Endothelial cell of umbilical vein (primary cell): ENCODE data around the gene IGSF5. TPM values are rescaled to one million over a fixed set of nuclear protein-coding genes. Genes with fewer than 3 reads are reported as not detected.

Source experiments
- BruUV-seq: library from RNA; stranded (reverse); fragments of 400-500 nt; replicated peaks from 2 replicates; lab custom pipeline; 2021; lab: Mats Ljungman, UMichigan
- CTCF ChIA-PET: fragments of 300-600, 350-600 bp; sonication (Branson Sonifier 250); formaldehyde crosslinking; loops from one replicate; lab custom pipeline; 2021; ENCODE audit warnings: antibody characterized with exemption, inconsistent platforms; lab: Charles Lee
- POLR2A ChIA-PET: fragments of 300-600, 350-600 bp; sonication (Branson Sonifier 250); formaldehyde crosslinking; loops from one replicate; lab custom pipeline; 2021; ENCODE audit warnings: antibody characterized with exemption, inconsistent platforms; lab: Charles Lee
- DNase-seq: peaks from one replicate; pipeline ENCODE4 v3.0.0-alpha.2; 2011; ENCODE audit warnings: low read depth, low spot score
- FAIRE-seq: peaks from 2 replicates; lab custom pipeline; 2011; peaks lifted over from hg19 to GRCh38; lab: Jason Lieb, UNC
- H2AFZ ChIP-seq: 2 replicates; pipeline ENCODE4 v1.6.0; 2012; ENCODE audit warnings: low read depth, low read length, control low read depth, inconsistent platforms
- H3K27ac ChIP-seq: 2 replicates; pipeline ENCODE4 v1.5.1; 2011; ENCODE audit warnings: low read depth, mild to moderate bottlenecking, control low read depth, low read length, moderate library complexity; ENCODE audit not compliant: insufficient read depth
- H3K27me3 ChIP-seq, 2 experiments: 2 replicates each; pipeline versions ENCODE4 v1.6.0 to v1.6.1; 2011; ENCODE audit warnings: low read length in 2 of 2, mixed read lengths in 1 of 2; ENCODE audit not compliant: control insufficient read depth in 2 of 2, insufficient read depth in 2 of 2
- H3K36me3 ChIP-seq, 2 experiments: 2 replicates in 1 of 2; 3 replicates in 1 of 2; pipeline ENCODE4 v1.5.1; 2011; ENCODE audit warnings: low read length in 2 of 2, mild to moderate bottlenecking in 1 of 2, moderate library complexity in 1 of 2; ENCODE audit not compliant: control insufficient read depth in 2 of 2, insufficient read depth in 2 of 2; ENCODE audit errors: extremely low read depth in 1 of 2
- H3K4me1 ChIP-seq: 3 replicates; pipeline ENCODE4 v1.5.1; 2011; ENCODE audit warnings: mild to moderate bottlenecking, low read length; ENCODE audit not compliant: control insufficient read depth, insufficient read depth; ENCODE audit errors: extremely low read depth
- H3K4me2 ChIP-seq: 2 replicates; pipeline ENCODE4 v1.6.1; 2011; ENCODE audit warnings: low read length, control low read depth, mixed read lengths; ENCODE audit not compliant: insufficient read depth
- H3K4me3 ChIP-seq, 3 experiments: fragments of 200-600 bp in 1 of 3; sonication (generic), shearing (Covaris generic) in 1 of 3; replicated peaks in 1 of 3; 2 replicates each; pipeline ENCODE4 v1.5.1; 2011 to 2016; ENCODE audit warnings: control low read depth in 3 of 3, low read length in 3 of 3, mild to moderate bottlenecking in 2 of 3, inconsistent platforms in 1 of 3, low read depth in 1 of 3, moderate library complexity in 1 of 3; ENCODE audit not compliant: insufficient read depth in 1 of 3
- H3K79me2 ChIP-seq: 2 replicates; pipeline ENCODE4 v1.6.0; 2012; ENCODE audit warnings: low read length, inconsistent platforms; ENCODE audit not compliant: control insufficient read depth, insufficient read depth
- H3K9ac ChIP-seq: replicated peaks from 2 replicates; pipeline ENCODE3; 2011; ENCODE audit warnings: low read length, control low read depth; ENCODE audit not compliant: insufficient read depth; ENCODE audit errors: extremely low read depth
- H3K9me1 ChIP-seq: replicated peaks from 3 replicates; pipeline ENCODE4 v1.6.0; 2011; ENCODE audit warnings: mild to moderate bottlenecking, low read length; ENCODE audit not compliant: control insufficient read depth, insufficient read depth; ENCODE audit errors: extremely low read depth
- H3K9me3 ChIP-seq: replicated peaks from 2 replicates; pipeline ENCODE4 v1.5.1; 2012; ENCODE audit warnings: low read length, inconsistent platforms; ENCODE audit not compliant: control insufficient read depth, insufficient read depth
- H4K20me1 ChIP-seq: replicated peaks from 2 replicates; pipeline ENCODE3; 2011; ENCODE audit warnings: mild to moderate bottlenecking, low read length; ENCODE audit not compliant: control insufficient read depth, insufficient read depth; ENCODE audit errors: extremely low read depth
- CTCF ChIP-seq, 2 donors: IDR thresholded peaks; 1 replicate in 1 of 2; 2 replicates in 1 of 2; pipeline ENCODE4 v1.5.1; 2011; ENCODE audit warnings: low read length in 2 of 2, mild to moderate bottlenecking in 2 of 2, moderate library complexity in 2 of 2, control low read depth in 1 of 2, inconsistent platforms in 1 of 2, low read depth in 1 of 2; ENCODE audit not compliant: insufficient read depth in 1 of 2; ENCODE audit errors: extremely low read depth in 1 of 2
- EZH2 ChIP-seq: IDR thresholded peaks from 2 replicates; pipeline ENCODE4 v1.6.1; 2012; ENCODE audit warnings: borderline replicate concordance, low read depth, mild to moderate bottlenecking, moderate library complexity, low read length, inconsistent platforms; ENCODE audit not compliant: severe bottlenecking
- FOS ChIP-seq: IDR thresholded peaks from 2 replicates; pipeline ENCODE4 v1.6.1; 2011; ENCODE audit warnings: mild to moderate bottlenecking, low read length, moderate library complexity, borderline replicate concordance; ENCODE audit not compliant: insufficient read depth
- GATA2 ChIP-seq: IDR thresholded peaks from 2 replicates; pipeline ENCODE4 v1.7.0; 2011; ENCODE audit warnings: low read depth, mild to moderate bottlenecking, moderate library complexity, mixed read lengths, low read length; ENCODE audit not compliant: insufficient read length, insufficient read depth
- JUN ChIP-seq: IDR thresholded peaks from 2 replicates; pipeline ENCODE4 v1.6.1; 2011; ENCODE audit warnings: borderline replicate concordance, low read depth; ENCODE audit not compliant: insufficient read length, insufficient read depth
- MAX ChIP-seq: IDR thresholded peaks from 2 replicates; pipeline ENCODE4 v1.6.1; 2011; ENCODE audit not compliant: insufficient read depth, insufficient read length
- MYC ChIP-seq: IDR thresholded peaks from one replicate; pipeline ENCODE4 v1.6.1; 2011; ENCODE audit warnings: mild to moderate bottlenecking, low read depth, low read length
- POLR2A ChIP-seq: IDR thresholded peaks from 2 replicates; pipeline ENCODE4 v1.6.1; 2012; ENCODE audit warnings: low read depth, mild to moderate bottlenecking, control low read depth, low read length
- POLR2AphosphoS5 ChIP-seq: IDR thresholded peaks from 2 replicates; pipeline ENCODE4 v1.6.1; 2012; ENCODE audit warnings: low read depth, mild to moderate bottlenecking, control low read depth, low read length, moderate library complexity; ENCODE audit not compliant: insufficient read depth
- dilution Hi-C: fragments of 300-500 bp; cut with MboI; formaldehyde crosslinking; loops from one replicate; pipeline ENCODE4 v1.15.0; 2019; ENCODE audit warnings: low sequenced_read_pairs; ENCODE audit not compliant: extremely low pct_ligation_motif_present
- intact Hi-C: fragments of 100-400 bp; cut with micrococcal nuclease; formaldehyde crosslinking; loops from one replicate; pipeline ENCODE4 v1.10.0; 2022
- polyA plus RNA-seq, 4 experiments: library from polyadenylated mRNA; depleted of rRNA in 3 of 4; stranded (reverse) in 3 of 4; unstranded in 1 of 4; fragments of >200 nt; gene quantifications; 2 replicates each; pipeline versions ENCODE4 v1.2.1 to v1.2.3, GENCODE V29; 2011 to 2012; ENCODE audit warnings: missing spikeins in 1 of 4
- total RNA-seq: library from RNA; stranded (reverse); gene quantifications from 2 replicates; pipeline ENCODE4 v1.2.3, GENCODE V29; 2021

Gene IGSF5
- total and polyA plus RNA-seq, 2 donors (not counting 3 experiments of a cell fraction or from before 2014, with no cell fraction given), result not detected

GRCh38 chr21:39713905-39714304, 31.1 kb upstream of the IGSF5 start:
- ChIA-PET CTCF (interaction anchor here (2.0 kb wide), 1 partner anchor 196 kb away, joined by 30 read pairs; no protein-coding TSS in a partner anchor), POLR2A (no interaction called here)
- Histone ChIP-seq H3K9me3 (no peaks in the 10 kb centered on the region), H3K79me2 (no peaks in the 10 kb centered on the region), H3K9ac (no peak overlapping the region), H3K4me1 (no peaks in the 10 kb centered on the region), H3K27me3 (no peaks in the 10 kb centered on the region), H4K20me1 (no peaks in the 10 kb centered on the region), H3K9me1 (no peaks in the 10 kb centered on the region), H3K4me3 (no peak overlapping the region), H2AFZ (no peak overlapping the region), H3K4me2 (no peak overlapping the region), H3K27ac (no peak overlapping the region), H3K36me3 (no peaks in the 10 kb centered on the region)
- FAIRE-seq, result no peak
- intact Hi-C loops, result loop anchor here (10.0 kb wide), 1 partner anchor 69 kb away; no protein-coding TSS in a partner anchor
- TF ChIP-seq EZH2, result no peak
- TF ChIP-seq GATA2, result no peak
- TF ChIP-seq POLR2A, result no peak
- no peak for TF ChIP-seq JUN
- no peak for TF ChIP-seq CTCF (IDR thresholded peaks at IDR 0.05; ENCODE audit: extremely low read depth in 1 of 2, insufficient read depth in 1 of 2, low read depth in 1 of 2, low read length in 2 of 2)
- no peak for TF ChIP-seq POLR2AphosphoS5
- TF ChIP-seq MAX, result no peak
- no peak for TF ChIP-seq MYC
- TF ChIP-seq FOS, result no peak
- no TSS peak for BruUV-seq
- dilution Hi-C loops, result loop anchor here (25.0 kb wide), 1 partner anchor 202 kb away; no protein-coding TSS in a partner anchor
- DNase-seq, result no peak
